Transverse colon (tissue), 4 donors: ENCODE results near the gene AP1B1.

Experiments used
- CTCF ChIP-seq, 5 experiments: fragments of 200-600 bp in 3 of 5; fragments of 450-650 bp in 2 of 5; sonication (generic) in 3 of 5; IDR thresholded peaks; 1 replicate in 2 of 5; 2 replicates in 3 of 5; pipeline ENCODE4 v1.5.1; 2016 to 2017; ENCODE audit warnings: antibody characterized with exemption in 5 of 5, inconsistent platforms in 3 of 5, mild to moderate bottlenecking in 2 of 5, moderate library complexity in 1 of 5
- EP300 ChIP-seq: sonication (generic); formaldehyde crosslinking; IDR thresholded peaks from one replicate; pipeline ENCODE4 v1.6.1; 2017; ENCODE audit warnings: antibody characterized with exemption, low read depth
- POLR2AphosphoS5 ChIP-seq, 3 donors: sonication (generic); formaldehyde crosslinking; IDR thresholded peaks; one replicate each; pipeline ENCODE4 v1.6.1; 2016; ENCODE audit warnings: antibody characterized with exemption in 3 of 3

GRCh38 chr22:29301716-29302401 is 86.5 kb downstream of the AP1B1 start:
- TF ChIP-seq CTCF (IDR thresholded peaks at IDR 0.05), result no peak
- no peak for TF ChIP-seq EP300
- TF ChIP-seq POLR2AphosphoS5 (IDR thresholded peaks at IDR 0.05), result no peak
